Breast epithelium (tissue), 4 donors: ENCODE data around the gene PLEKHS1. TPM values are rescaled to one million over a fixed set of nuclear protein-coding genes. Genes with fewer than 3 reads are reported as not detected.

Experiments used
- DNase-seq, 2 donors: peaks; one replicate each; pipeline ENCODE4 v3.0.0-alpha.2; 2019; ENCODE audit warnings: low spot score in 2 of 2
- H3K27ac ChIP-seq, 2 donors: fragments of 200-600 bp; sonication (generic) in 1 of 2; one replicate each; pipeline ENCODE4 v1.5.1; 2016 to 2019; ENCODE audit warnings: mild to moderate bottlenecking in 1 of 2
- H3K27me3 ChIP-seq, 2 donors: fragments of 200-600 bp; sonication (generic) in 1 of 2; one replicate each; pipeline versions ENCODE4 v1.5.1 to v1.6.0; 2017 to 2019; ENCODE audit warnings: control low read depth in 1 of 2, mild to moderate bottlenecking in 1 of 2
- H3K36me3 ChIP-seq: fragments of 200-600 bp; one replicate; pipeline ENCODE4 v1.5.1; 2019
- H3K4me1 ChIP-seq, 2 donors: fragments of 200-600 bp; sonication (generic); one replicate each; pipeline ENCODE4 v1.5.1; 2016 to 2019; ENCODE audit warnings: control low read depth in 1 of 2
- H3K4me3 ChIP-seq, 3 donors: fragments of 200-600 bp; sonication (generic); 1 replicate in 2 of 3; 2 replicates in 1 of 3; pipeline ENCODE4 v1.5.1; 2016 to 2019; ENCODE audit warnings: mild to moderate bottlenecking in 3 of 3, moderate library complexity in 2 of 3
- H3K9me3 ChIP-seq, 2 donors: fragments of 200-600 bp; sonication (generic) in 1 of 2; one replicate each; pipeline ENCODE4 v1.5.1; 2016 to 2019; ENCODE audit warnings: control low read depth in 1 of 2
- CTCF ChIP-seq, 3 donors: fragments of 450-650 bp; IDR thresholded peaks; one replicate each; pipeline ENCODE4 v1.5.1; 2016 to 2017; ENCODE audit warnings: antibody characterized with exemption in 3 of 3, mild to moderate bottlenecking in 3 of 3, moderate library complexity in 3 of 3
- POLR2A ChIP-seq: fragments of 450-650 bp; IDR thresholded peaks from one replicate; pipeline ENCODE4 v1.6.1; 2016; ENCODE audit warnings: antibody characterized with exemption, mild to moderate bottlenecking, moderate library complexity
- POLR2AphosphoS5 ChIP-seq, 3 donors: sonication (generic); formaldehyde crosslinking; IDR thresholded peaks; one replicate each; pipeline ENCODE4 v1.6.1; 2017; ENCODE audit warnings: antibody characterized with exemption in 3 of 3
- intact Hi-C: fragments of 100-400 bp; cut with DNase I; formaldehyde crosslinking; loops from one replicate; pipeline ENCODE4 v1.15.1; 2023; ENCODE audit warnings: low total_unique reads
- total RNA-seq, 3 donors: library from RNA; depleted of rRNA; stranded (reverse); fragments of >200 nt; gene quantifications; one replicate each; pipeline ENCODE4 v1.1.0, GENCODE V29; 2016

PLEKHS1 gene
- total RNA-seq, 3 donors from 2014 or later, result 23.6 to 30.0 TPM; not detected in 1

GRCh38 chr10:113716109-113716910, 35.2 kb upstream of the PLEKHS1 start:
- TF ChIP-seq POLR2AphosphoS5 (IDR thresholded peaks at IDR 0.05) (no peak), CTCF (IDR thresholded peaks at IDR 0.05) (no peak), POLR2A (no peak)
- intact Hi-C loops, result loop anchor here (10.0 kb wide), 1 partner anchor 388 kb away; no protein-coding TSS in a partner anchor
- no peak for DNase-seq

GRCh38 chr10:113718969-113719822, 32.3 kb upstream of the PLEKHS1 start:
- H3K4me3 ChIP-seq, result no peak overlapping the region
- TF ChIP-seq POLR2AphosphoS5 (IDR thresholded peaks at IDR 0.05) (no peak), CTCF (IDR thresholded peaks at IDR 0.05) (no peak), POLR2A (no peak)
- H3K36me3 ChIP-seq, result no peaks in the 10 kb centered on the region

More at GRCh38 chr10:113716109-113716910, 35.2 kb upstream of the PLEKHS1 start:
- no peaks in the 10 kb centered on the region for H3K36me3 ChIP-seq
- H3K27ac ChIP-seq, result no peak overlapping the region
- H3K9me3 ChIP-seq, result no peaks in the 10 kb centered on the region
- peaks cover 0 to 6% of the 10 kb centered on the region in 2 donors for H3K4me1 ChIP-seq
- H3K27me3 ChIP-seq, result no peaks in the 10 kb centered on the region
- no peak overlapping the region for H3K4me3 ChIP-seq

GRCh38 chr10:113720386-113720785, 31.1 kb upstream of the PLEKHS1 start:
- H3K9me3 ChIP-seq, result no peaks in the 10 kb centered on the region
- no peaks in the 10 kb centered on the region for H3K36me3 ChIP-seq
- intact Hi-C loops, result no loop called here
- H3K4me1 ChIP-seq, result no peaks in the 10 kb centered on the region
- no peak overlapping the region for H3K27ac ChIP-seq
- DNase-seq, result no peak
- H3K27me3 ChIP-seq, result no peaks in the 10 kb centered on the region
- no peak overlapping the region for H3K4me3 ChIP-seq
- TF ChIP-seq CTCF (IDR thresholded peaks at IDR 0.05) (no peak), POLR2A (no peak), POLR2AphosphoS5 (IDR thresholded peaks at IDR 0.05) (no peak)

More at GRCh38 chr10:113718969-113719822, 32.3 kb upstream of the PLEKHS1 start:
- Histone ChIP-seq H3K27me3 (no peaks in the 10 kb centered on the region), H3K9me3 (no peaks in the 10 kb centered on the region), H3K4me1 (peaks cover 0 to 3% of the 10 kb centered on the region in 2 donors), H3K27ac (no peak overlapping the region)
- intact Hi-C loops, result loop anchor here (10.0 kb wide), 1 partner anchor 386 kb away; no protein-coding TSS in a partner anchor
- DNase-seq, result no peak

- Histone ChIP-seq H3K27me3 (no peaks in the 10 kb centered on the region), H3K4me1 (no peaks in the 10 kb centered on the region), H3K27ac (no peak overlapping the region), H3K9me3 (peaks cover 0 to 3% of the 10 kb centered on the region in 2 donors), H3K36me3 (peaks cover 5% of the 10 kb centered on the region), H3K4me3 (no peak overlapping the region)
- no peak for DNase-seq
- TF ChIP-seq POLR2AphosphoS5 (IDR thresholded peaks at IDR 0.05) (no peak), POLR2A (no peak), CTCF (IDR thresholded peaks at IDR 0.05) (no peak)
- intact Hi-C loops, result no loop called here
Measured at GRCh38 chr10:113732160-113732881, 19.2 kb upstream of the PLEKHS1 start.
